ENCODE data around the gene HBA1. TPM values are rescaled to one million over a fixed set of nuclear protein-coding genes. Genes with fewer than 3 reads are reported as not detected.

The HBA1 gene
- polyA plus RNA-seq, 1 donor from 2014 or later: not detected

GRCh38 chr16:212999-213398, 36.5 kb downstream of the HBA1 start:
- no peaks in the 10 kb centered on the region for H3K27me3 ChIP-seq (ENCODE audit: insufficient read depth, low read depth, low read length)
- H3K9ac ChIP-seq (ENCODE audit: low read length): no peak overlapping the region
- no peaks in the 10 kb centered on the region for H3K9me3 ChIP-seq (ENCODE audit: low read length)
- peaks cover 8% of the 10 kb centered on the region for H4K20me1 ChIP-seq (ENCODE audit: insufficient read depth)
- no peak overlapping the region for H3K4me2 ChIP-seq (ENCODE audit: low read length)
- H3K36me3 ChIP-seq (ENCODE audit: insufficient read depth, low read length): peaks cover 9% of the 10 kb centered on the region
- no peak overlapping the region for H2AFZ ChIP-seq (ENCODE audit: low read depth, low read length)
- peaks cover 29% of the 10 kb centered on the region for H3K79me2 ChIP-seq (replicated peaks; ENCODE audit: insufficient read depth, low read length)
- H3K4me3 ChIP-seq (ENCODE audit: low read length): no peak overlapping the region
- no peaks in the 10 kb centered on the region for H3K9me2 ChIP-seq (ENCODE audit: insufficient read depth, low read length)
- no peak overlapping the region for H3K27ac ChIP-seq (ENCODE audit: low read length)
- TF ChIP-seq SMC3 (conservative IDR thresholded peaks at IDR 0.05; ENCODE audit: poor library complexity) (no peak), MXI1 (conservative IDR thresholded peaks at IDR 0.05; ENCODE audit: poor library complexity, severe bottlenecking) (no peak), EZH2 (IDR thresholded peaks at IDR 0.05; ENCODE audit: borderline replicate concordance, insufficient read depth, low read length, poor library complexity, severe bottlenecking) (no peak), RAD21 (conservative IDR thresholded peaks at IDR 0.05) (no peak), TAF1 (IDR thresholded peaks at IDR 0.05; ENCODE audit: low read depth) (no peak), REST (IDR thresholded peaks at IDR 0.05; ENCODE audit: borderline replicate concordance) (no peak), POLR2AphosphoS5 (IDR thresholded peaks at IDR 0.05) (no peak), CTCF (IDR thresholded peaks at IDR 0.05; ENCODE audit: poor library complexity, severe bottlenecking) (no peak), EP300 (conservative IDR thresholded peaks at IDR 0.05; ENCODE audit: poor library complexity, severe bottlenecking) (no peak)
- no peaks in the 10 kb centered on the region for H3F3A ChIP-seq (ENCODE audit: insufficient read depth, low read length, poor library complexity, severe bottlenecking)

GRCh38 chr16:220021-220420, 43.5 kb downstream of the HBA1 start:
- Histone ChIP-seq H3F3A (ENCODE audit: insufficient read depth, low read length, poor library complexity, severe bottlenecking) (no peaks in the 10 kb centered on the region), H4K20me1 (ENCODE audit: insufficient read depth) (no peaks in the 10 kb centered on the region), H3K9ac (ENCODE audit: low read length) (no peak overlapping the region), H3K9me2 (ENCODE audit: insufficient read depth, low read length) (no peaks in the 10 kb centered on the region), H3K79me2 (replicated peaks; ENCODE audit: insufficient read depth, low read length) (peaks cover 27% of the 10 kb centered on the region), H3K36me3 (ENCODE audit: insufficient read depth, low read length) (peaks cover 7% of the 10 kb centered on the region), H3K9me3 (ENCODE audit: low read length) (no peaks in the 10 kb centered on the region), H2AFZ (ENCODE audit: low read depth, low read length) (no peak overlapping the region), H3K27me3 (ENCODE audit: insufficient read depth, low read depth, low read length) (no peaks in the 10 kb centered on the region), H3K27ac (ENCODE audit: low read length) (no peak overlapping the region), H3K4me3 (ENCODE audit: low read length) (no peak overlapping the region), H3K4me2 (ENCODE audit: low read length) (no peak overlapping the region)
- TF ChIP-seq EP300 (conservative IDR thresholded peaks at IDR 0.05; ENCODE audit: poor library complexity, severe bottlenecking): no peak
- no peak for TF ChIP-seq POLR2AphosphoS5 (IDR thresholded peaks at IDR 0.05)
- TF ChIP-seq RAD21 (conservative IDR thresholded peaks at IDR 0.05): no peak
- no peak for TF ChIP-seq TAF1 (IDR thresholded peaks at IDR 0.05; ENCODE audit: low read depth)
- no peak for TF ChIP-seq MXI1 (conservative IDR thresholded peaks at IDR 0.05; ENCODE audit: poor library complexity, severe bottlenecking)
- TF ChIP-seq EZH2 (IDR thresholded peaks at IDR 0.05; ENCODE audit: borderline replicate concordance, insufficient read depth, low read length, poor library complexity, severe bottlenecking): no peak
- no peak for TF ChIP-seq REST (IDR thresholded peaks at IDR 0.05; ENCODE audit: borderline replicate concordance)
- TF ChIP-seq CTCF (IDR thresholded peaks at IDR 0.05; ENCODE audit: poor library complexity, severe bottlenecking): no peak
- TF ChIP-seq SMC3 (conservative IDR thresholded peaks at IDR 0.05; ENCODE audit: poor library complexity): no peak

All from neural cell (in vitro differentiated cells).